Right hindlimb (tissue), 1 donor: ENCODE results near the gene PDLIM1.

Experiments used
- DNase-seq: peaks from one replicate; pipeline ENCODE4 v3.0.0-alpha.2; 2018

PDLIM1 gene

DNA sequence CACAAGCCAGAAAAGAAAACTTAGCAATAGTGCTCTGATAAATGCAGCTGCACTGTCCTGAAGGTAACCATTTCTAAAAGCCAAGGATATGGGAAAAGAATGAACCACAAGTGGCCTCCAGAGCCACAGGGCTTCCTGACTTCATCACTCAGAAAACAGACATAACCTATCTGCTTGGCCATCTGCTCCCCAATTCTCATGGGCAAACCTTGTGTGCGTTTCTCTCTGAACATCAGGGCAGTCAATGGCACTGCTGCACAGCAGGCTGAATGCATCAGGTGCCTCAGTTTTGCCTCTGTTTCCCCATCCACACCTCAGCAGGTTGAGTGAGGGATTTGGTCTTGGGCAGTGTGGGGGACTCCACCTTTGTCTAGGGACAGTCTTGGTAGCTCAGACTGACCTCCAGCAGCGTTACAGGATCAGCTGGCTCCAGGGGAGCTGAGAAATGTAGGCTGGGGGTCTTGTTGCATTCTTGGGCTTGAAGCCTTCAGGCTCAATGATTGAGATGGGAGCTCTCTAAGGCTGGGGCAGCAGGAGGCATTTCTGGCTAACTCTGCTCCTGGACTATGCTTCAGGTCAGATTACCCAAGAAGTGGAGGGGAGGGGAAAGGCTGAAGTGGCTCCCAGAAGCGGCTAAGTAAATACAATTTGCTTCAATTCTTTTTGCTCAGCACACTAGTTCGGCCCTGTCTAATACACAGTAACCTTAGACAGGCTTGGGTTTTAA is 23.6 kb upstream of the PDLIM1 start:
- DNase-seq, result no peak

DNA sequence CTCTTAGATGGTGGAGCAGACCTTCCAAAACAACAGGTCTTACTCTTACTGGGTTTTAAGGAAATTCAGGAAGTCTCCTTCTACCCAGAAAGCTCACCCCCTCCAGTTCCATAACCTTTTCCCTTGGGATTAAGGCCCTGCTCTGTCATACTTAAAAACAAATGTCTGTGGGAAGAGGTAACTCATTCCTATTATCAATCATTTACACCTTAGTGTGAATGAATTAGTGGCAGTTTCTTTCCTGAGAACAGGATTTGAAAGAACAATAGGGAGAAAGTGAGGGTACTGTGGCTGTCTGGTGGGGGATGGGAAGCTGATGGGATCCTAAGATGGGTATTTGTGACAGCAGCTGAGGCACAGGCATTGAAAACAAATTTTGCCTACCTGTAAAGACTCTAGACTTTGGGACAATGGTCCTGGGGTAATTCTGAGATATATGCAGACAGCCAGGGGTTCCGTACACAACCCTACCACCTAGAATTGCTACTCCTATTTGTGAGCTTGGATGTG is 22.2 kb upstream of the PDLIM1 start:
- no peak for DNase-seq

- DNase-seq, result no peak
Observed at GRCh38 chr10:95312257-95312656, 21.5 kb upstream of the PDLIM1 start.

DNA sequence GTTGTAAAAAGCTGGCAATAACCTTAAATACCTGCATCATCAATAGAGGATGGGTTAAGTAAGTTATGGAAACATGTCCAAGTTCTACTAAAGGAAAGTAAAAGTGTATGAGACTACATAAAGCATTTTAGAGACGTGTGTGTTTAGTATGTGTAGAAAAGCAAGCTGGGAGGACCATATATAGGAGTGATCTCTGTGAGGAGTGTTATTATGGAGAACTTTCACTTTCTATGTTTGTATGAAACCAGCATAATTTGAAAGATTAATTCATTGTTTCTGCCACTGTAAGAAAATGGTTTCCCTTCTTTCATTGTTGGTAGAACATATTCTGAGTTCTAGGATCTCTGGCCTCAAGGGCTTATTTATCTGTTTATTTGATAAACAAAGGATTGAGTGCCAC is 19.2 kb upstream of the PDLIM1 start:
- no peak for DNase-seq

- DNase-seq, result no peak
Observed at GRCh38 chr10:95308389-95309302, 17.8 kb upstream of the PDLIM1 start.

DNA sequence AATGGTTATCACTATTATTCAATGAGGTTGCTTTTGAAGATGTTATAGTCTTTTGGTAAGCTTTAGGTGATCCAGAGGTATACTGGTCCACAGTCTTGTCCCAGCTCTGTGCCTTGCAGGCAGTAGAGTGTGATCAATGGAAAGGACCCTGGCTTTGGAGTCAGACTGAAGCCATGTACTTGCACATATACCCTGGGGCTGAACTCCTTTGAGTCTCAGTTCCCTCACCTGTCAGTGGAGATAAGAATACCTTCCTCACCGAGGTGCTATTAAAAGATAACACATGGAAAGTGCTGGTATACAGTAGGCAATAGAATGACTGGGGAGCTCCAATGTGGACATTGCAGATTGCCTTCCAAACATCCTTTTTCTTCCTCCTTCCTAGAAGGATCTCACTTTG is 16.0 kb upstream of the PDLIM1 start:
- no peak for DNase-seq

- DNase-seq, result no peak
Observed at GRCh38 chr10:95306318-95306650, 15.5 kb upstream of the PDLIM1 start.

GRCh38 chr10:95305606-95306317 is 15.0 kb upstream of the PDLIM1 start:
- DNase-seq, result no peak

- no peak for DNase-seq
Observed at GRCh38 chr10:95304976-95305375, 14.2 kb upstream of the PDLIM1 start.

GRCh38 chr10:95304463-95304862 is 13.7 kb upstream of the PDLIM1 start:
- no peak for DNase-seq

GRCh38 chr10:95303950-95304349 is 13.1 kb upstream of the PDLIM1 start:
- no peak for DNase-seq

DNA sequence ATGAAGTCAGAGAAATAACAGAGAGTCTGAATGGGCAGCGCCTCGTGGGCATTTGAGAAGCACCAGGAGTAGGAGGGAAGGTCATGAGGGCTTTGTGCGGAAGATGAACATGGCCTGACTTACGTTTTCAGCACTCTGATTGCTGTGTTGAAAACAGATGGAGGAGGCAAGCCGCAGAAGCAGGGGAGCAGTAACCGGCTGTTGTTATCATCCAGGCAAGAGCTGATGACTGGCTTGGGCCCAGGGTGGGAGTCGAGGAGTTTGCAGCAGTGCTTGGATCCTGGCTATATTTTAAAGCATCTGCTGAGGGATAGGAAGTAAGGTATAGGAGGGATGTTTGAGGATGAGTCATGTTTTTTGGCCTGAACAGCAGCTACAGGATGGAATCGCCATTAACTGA is 12.7 kb upstream of the PDLIM1 start:
- DNase-seq, result peak; percentile 64

DNA sequence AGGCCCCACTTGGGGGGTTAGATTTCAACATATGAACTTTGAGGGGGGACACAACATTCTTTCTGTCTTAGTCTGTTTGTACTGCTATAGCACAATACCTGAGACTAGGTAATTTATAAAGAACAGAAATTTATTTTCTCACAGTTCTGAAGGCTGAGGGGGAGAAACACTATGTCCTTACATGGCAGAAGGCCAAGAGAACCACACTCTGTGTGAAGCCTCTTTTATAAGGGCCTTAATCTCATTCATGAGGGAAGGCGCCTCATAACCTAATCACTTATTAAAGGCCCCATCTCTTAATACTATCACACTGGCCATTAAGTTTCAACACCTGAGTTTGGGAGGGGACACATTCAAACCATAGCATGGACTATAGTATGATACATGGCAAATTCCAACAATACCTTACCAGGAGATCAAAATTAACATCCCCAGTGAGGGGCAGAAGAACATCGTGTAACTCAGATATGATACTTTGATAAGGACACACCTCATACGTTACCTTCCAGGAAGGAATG is 9.3 kb upstream of the PDLIM1 start:
- no peak for DNase-seq

DNA sequence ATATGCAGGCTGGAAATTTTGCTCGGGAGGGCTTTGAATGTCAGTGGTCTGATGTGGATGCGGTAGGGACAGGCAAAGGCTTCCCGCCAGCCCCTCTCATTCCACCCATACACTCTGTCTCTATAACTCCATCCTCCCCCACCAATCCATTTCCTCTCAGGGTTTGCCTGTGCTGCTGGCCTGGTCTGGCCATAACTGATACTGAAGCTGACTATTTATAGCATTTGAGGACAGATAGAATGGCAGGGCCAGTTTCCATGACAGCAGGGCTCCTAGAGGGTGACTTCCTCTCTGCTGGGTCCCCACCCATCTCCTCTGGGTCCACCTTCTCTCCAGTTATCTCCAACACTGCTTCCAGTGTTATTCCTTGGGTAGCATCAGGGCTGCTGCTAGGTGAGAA is 6.6 kb upstream of the PDLIM1 start:
- no peak for DNase-seq

GRCh38 chr10:95296764-95297163 is 6.0 kb upstream of the PDLIM1 start:
- no peak for DNase-seq

DNA sequence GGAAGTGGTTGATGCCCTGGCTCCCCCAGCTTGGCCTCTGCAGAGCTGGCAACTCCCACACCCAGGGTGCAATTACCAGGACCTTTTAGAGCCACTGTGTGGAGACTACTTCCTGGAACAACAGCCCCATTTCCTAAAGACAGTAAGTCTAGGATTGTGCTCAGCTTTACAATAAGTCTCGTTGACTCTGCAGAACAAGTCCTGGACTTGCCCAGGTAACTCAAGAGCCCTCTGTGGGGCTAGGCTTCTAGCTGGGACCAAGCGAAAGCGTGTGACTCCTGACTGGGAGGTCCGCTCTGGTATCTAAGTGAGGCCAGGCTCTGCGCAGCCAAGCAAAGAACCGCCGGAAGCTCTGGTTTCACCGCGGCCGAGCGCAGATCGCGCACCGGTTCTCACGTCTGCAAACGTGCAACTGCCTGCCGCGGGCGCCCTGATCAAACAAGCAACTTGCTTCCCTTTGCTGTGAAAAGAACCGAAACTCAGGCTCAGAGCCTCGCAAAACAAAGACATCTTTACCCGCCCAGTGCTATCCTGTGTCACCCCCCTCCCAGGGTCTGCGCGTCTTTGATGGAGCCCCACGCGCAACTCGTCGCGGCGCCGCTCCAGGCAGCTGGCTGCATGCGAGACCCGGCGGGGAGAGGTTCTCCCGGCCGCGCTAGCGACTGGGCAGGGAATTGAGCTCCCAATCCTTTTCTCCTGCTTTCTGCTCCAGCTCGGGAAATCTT is 4.4 kb upstream of the PDLIM1 start:
- DNase-seq, result no peak

- no peak for DNase-seq
Observed at GRCh38 chr10:95293631-95294030, 2.8 kb upstream of the PDLIM1 start.

- DNase-seq, result no peak
Observed at GRCh38 chr10:95291365-95292039, 699 bp upstream of the PDLIM1 start.

- no peak for DNase-seq
Observed at GRCh38 chr10:95289921-95290421, 832 bp downstream of the PDLIM1 start.

DNA sequence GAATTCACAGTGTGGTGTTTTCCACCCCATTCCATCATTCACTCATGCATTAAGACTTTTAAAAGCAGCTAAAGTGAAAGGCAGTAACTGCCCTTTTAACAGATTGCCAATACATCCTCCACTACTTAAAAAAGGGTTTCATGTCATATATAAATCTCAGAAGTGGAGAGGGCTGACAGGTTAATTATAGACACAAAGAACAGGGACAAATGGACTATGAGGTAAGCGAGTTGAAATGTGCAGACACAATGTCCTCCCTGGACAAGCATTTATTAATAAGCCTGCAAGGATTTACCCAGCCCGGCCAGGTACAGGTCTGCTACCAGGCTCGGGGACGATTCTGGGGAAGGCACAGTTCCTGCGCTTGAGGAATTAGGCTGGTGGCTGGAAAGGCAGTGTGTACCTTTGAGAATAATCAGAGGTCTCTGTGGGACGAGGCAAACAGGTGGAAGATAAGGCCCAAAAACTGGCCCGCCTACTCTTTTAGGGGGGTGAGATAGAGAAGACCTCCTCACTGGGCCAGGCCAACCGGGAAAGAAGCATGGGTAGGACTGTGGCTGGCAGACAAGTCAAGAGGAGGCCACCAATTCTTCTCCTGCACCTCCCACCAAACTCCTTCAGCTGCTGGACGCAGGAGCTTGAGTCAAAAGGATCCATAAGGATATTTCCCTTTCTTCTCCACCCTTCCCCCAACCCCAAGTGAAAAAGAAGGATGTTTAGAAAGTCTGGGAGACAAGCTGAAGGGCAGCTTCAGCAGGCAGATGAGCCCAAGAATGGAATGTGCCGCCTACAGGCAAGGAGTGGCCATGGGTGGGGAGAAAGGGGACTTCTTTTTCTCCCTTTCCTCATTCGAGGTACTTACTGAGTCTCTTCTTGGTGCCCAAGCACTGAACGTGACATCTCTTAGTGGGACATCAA is 1.5 kb downstream of the PDLIM1 start:
- no peak for DNase-seq

GRCh38 chr10:95288303-95288702 is 2.5 kb downstream of the PDLIM1 start:
- no peak for DNase-seq
